LNCAP (cell line): Measurements from ENCODE around the gene SLC12A5.

Experiments
- TF ChIP-seq, protein P1 (sequence below): fragments of 450-650 bp; IDR thresholded peaks from 2 replicates; pipeline ENCODE4 v1.5.1; 2017; ENCODE audit warnings: mild to moderate bottlenecking

Gene SLC12A5

DNA sequence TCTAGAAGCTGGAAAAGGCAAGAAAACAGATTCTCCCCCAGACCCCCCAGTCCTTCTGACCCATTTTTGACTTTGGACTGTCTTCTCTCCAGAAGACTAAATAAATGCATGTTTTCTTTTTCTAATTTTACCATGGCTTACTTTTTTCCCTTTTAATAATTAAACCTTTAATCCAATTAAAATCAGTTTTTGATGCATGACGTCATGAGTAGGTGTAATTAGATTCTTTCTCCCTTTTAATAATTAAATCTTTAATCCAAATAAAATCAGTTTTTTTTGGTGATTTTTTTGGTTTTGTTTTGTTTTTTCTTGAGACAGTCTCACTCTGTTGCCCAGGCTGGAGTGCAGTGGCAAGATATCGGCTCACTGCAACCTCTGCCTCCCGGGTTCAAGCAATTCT is 73.9 kb downstream of the SLC12A5 start:
- TF ChIP-seq, protein P1, sequence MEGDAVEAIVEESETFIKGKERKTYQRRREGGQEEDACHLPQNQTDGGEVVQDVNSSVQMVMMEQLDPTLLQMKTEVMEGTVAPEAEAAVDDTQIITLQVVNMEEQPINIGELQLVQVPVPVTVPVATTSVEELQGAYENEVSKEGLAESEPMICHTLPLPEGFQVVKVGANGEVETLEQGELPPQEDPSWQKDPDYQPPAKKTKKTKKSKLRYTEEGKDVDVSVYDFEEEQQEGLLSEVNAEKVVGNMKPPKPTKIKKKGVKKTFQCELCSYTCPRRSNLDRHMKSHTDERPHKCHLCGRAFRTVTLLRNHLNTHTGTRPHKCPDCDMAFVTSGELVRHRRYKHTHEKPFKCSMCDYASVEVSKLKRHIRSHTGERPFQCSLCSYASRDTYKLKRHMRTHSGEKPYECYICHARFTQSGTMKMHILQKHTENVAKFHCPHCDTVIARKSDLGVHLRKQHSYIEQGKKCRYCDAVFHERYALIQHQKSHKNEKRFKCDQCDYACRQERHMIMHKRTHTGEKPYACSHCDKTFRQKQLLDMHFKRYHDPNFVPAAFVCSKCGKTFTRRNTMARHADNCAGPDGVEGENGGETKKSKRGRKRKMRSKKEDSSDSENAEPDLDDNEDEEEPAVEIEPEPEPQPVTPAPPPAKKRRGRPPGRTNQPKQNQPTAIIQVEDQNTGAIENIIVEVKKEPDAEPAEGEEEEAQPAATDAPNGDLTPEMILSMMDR = no peak

DNA sequence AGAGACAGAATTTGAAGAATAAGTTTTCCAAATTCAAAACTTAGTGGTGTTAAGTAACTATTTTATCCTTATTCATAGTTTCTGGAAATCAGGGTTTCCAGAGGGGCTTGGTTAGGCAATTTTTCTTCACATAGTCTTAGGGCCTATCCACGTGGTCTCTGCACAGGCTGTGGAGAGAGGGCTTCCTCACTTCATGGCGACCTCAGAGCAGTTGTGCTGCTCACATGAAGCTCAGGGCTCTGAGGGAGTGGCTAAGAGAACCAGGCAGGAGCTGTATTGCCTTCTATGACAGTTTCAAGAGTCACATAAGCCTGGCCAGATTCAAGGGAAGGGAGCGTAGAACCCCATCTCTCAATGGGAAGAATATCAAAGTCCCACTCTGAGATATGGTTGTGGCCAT is 75.2 kb downstream of the SLC12A5 start:
- TF ChIP-seq, protein P1 = no peak

DNA sequence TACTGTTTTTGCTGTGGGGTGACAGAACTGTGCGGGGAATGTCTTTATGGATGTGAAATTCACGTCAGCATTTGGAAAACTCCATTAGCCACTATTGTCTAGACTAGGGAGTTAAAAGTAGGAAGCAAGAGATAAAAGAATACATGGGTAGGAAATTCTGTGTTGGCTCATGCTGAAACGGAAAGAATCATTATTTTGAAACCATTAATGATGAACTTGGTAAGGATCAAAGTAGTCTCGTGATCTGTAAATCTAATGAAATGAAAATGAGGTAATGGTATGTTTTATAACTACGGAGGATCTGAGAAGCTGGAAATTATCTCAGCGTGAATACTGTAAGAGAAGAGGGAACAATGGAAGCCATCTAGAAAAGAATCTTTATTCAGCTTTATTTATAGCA is 78.0 kb downstream of the SLC12A5 start:
- TF ChIP-seq, protein P1 = no peak

DNA sequence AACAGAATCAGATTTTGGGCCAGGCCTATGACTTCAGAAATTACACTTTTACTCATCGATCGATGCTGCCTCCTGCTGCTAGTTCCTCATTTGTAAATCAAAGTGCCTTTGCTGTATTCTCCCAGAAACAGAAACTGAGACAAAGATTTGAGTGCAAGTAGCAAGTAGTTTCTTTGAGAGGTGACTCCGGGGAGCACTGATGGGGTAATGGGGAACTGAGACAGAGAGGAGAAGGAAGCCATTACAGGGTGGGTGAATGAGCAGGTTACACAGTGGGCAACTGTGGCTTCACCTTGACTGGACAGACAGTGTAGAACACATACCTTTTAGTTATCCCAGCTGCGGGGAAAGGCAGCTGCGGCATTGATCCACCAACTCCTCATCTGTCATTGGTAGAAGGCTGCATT is 79.4 kb downstream of the SLC12A5 start:
- TF ChIP-seq, protein P1 = no peak

DNA sequence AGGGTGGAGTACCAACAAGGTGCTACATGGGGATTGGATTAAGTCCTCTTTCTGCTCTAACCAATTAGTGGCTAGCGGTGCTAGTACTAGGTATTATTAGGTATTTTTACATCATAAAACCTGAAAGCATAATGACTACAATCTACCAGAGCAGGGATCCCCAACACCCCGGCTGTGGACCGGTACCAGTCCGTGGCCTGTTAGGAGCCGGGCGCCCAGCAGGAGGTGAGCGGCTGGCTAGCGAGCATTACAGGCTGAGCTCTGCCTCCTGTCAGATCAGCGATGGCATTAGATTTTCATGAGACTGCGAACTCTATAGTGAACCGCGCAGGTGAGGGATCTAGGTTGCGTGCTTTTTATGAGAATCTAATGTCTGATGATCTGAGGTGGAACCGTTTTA is 80.0 kb downstream of the SLC12A5 start:
- TF ChIP-seq, protein P1 = no peak
